Neuronal stem cell (in vitro differentiated cells): ENCODE data around the gene PLD4.

ENCODE experiments used
- DNase-seq: peaks from one replicate; pipeline ENCODE4 v3.0.0-alpha.2; 2013; ENCODE audit warnings: low spot score
- H2AFZ ChIP-seq: one replicate; pipeline ENCODE4 v1.6.1; 2013; ENCODE audit warnings: mild to moderate bottlenecking, low read length, inconsistent platforms
- H2AK5ac ChIP-seq: 2 replicates; pipeline ENCODE4 v1.6.1; 2013; ENCODE audit warnings: low read depth, mild to moderate bottlenecking, inconsistent platforms, low read length, moderate library complexity, mixed read lengths
- H2BK120ac ChIP-seq: 2 replicates; pipeline ENCODE4 v1.6.1; 2013; ENCODE audit warnings: low read depth, mild to moderate bottlenecking, inconsistent platforms, low read length, moderate library complexity, mixed read lengths
- H2BK12ac ChIP-seq: one replicate; pipeline ENCODE4 v1.6.1; 2013; ENCODE audit warnings: low read length, inconsistent platforms
- H2BK15ac ChIP-seq: 2 replicates; pipeline ENCODE4 v1.6.1; 2013; ENCODE audit warnings: mild to moderate bottlenecking, low read length, inconsistent platforms, mixed read lengths
- H2BK5ac ChIP-seq: one replicate; pipeline ENCODE4 v1.6.1; 2013; ENCODE audit warnings: inconsistent platforms, mild to moderate bottlenecking, low read length, moderate library complexity
- H3K14ac ChIP-seq: one replicate; pipeline ENCODE4 v1.6.1; 2013; ENCODE audit warnings: low read length, inconsistent platforms
- H3K18ac ChIP-seq: 2 replicates; pipeline ENCODE4 v1.6.1; 2013; ENCODE audit warnings: low read length, inconsistent platforms
- H3K23ac ChIP-seq: 2 replicates; pipeline ENCODE4 v1.6.1; 2013; ENCODE audit warnings: low read depth, mild to moderate bottlenecking, mixed read lengths, low read length, inconsistent platforms; ENCODE audit not compliant: poor library complexity
- H3K27ac ChIP-seq: replicated peaks from 3 replicates; pipeline ENCODE4 v1.5.1; 2013; ENCODE audit warnings: low read length, inconsistent platforms
- H3K27me3 ChIP-seq, 3 experiments: 2 replicates each; pipeline ENCODE4 v1.6.1; 2013; ENCODE audit warnings: low read length in 3 of 3, mild to moderate bottlenecking in 2 of 3, inconsistent platforms in 1 of 3, low read depth in 1 of 3, mixed read lengths in 1 of 3, moderate library complexity in 1 of 3; ENCODE audit not compliant: control insufficient read depth in 3 of 3, insufficient read depth in 3 of 3
- H3K36me3 ChIP-seq, 2 donors: replicated peaks in 1 of 2; 2 replicates each; pipeline ENCODE4 v1.6.1; 2013; ENCODE audit warnings: low read length in 2 of 2; ENCODE audit not compliant: control insufficient read depth in 2 of 2, insufficient read depth in 2 of 2
- H3K4ac ChIP-seq: 2 replicates; pipeline ENCODE4 v1.6.1; 2013; ENCODE audit warnings: inconsistent platforms, mild to moderate bottlenecking, low read length, moderate library complexity
- H3K4me1 ChIP-seq, 2 donors: 1 replicate in 1 of 2; 2 replicates in 1 of 2; pipeline ENCODE4 v1.6.1; 2013; ENCODE audit warnings: low read length in 2 of 2, low read depth in 1 of 2; ENCODE audit not compliant: control insufficient read depth in 2 of 2, insufficient read depth in 1 of 2
- H3K4me2 ChIP-seq: one replicate; pipeline ENCODE4 v1.6.1; 2013; ENCODE audit warnings: mild to moderate bottlenecking, low read length, inconsistent platforms; ENCODE audit not compliant: insufficient read depth, poor library complexity, severe bottlenecking
- H3K4me3 ChIP-seq, 2 donors: 2 replicates each; pipeline ENCODE4 v1.5.1; 2013; ENCODE audit warnings: low read length in 2 of 2, mild to moderate bottlenecking in 2 of 2, inconsistent platforms in 1 of 2, moderate library complexity in 1 of 2
- H3K79me1 ChIP-seq: one replicate; pipeline ENCODE4 v1.6.1; 2013; ENCODE audit warnings: low read depth, mild to moderate bottlenecking, inconsistent platforms, low read length, moderate library complexity
- H3K9ac ChIP-seq: one replicate; pipeline ENCODE4 v1.6.1; 2013; ENCODE audit warnings: mild to moderate bottlenecking, low read depth, low read length, inconsistent platforms; ENCODE audit not compliant: poor library complexity
- H3K9me3 ChIP-seq, 2 donors: replicated peaks in 1 of 2; 2 replicates each; pipeline versions ENCODE3 to v1.6.1; 2013; ENCODE audit warnings: low read length in 2 of 2, mild to moderate bottlenecking in 2 of 2, inconsistent platforms in 1 of 2, low read depth in 1 of 2, mixed read lengths in 1 of 2, moderate library complexity in 1 of 2; ENCODE audit not compliant: control insufficient read depth in 2 of 2, insufficient read depth in 1 of 2
- H4K8ac ChIP-seq: one replicate; pipeline ENCODE4 v1.6.1; 2013; ENCODE audit warnings: low read depth, mild to moderate bottlenecking, inconsistent platforms, low read length, moderate library complexity
- H4K91ac ChIP-seq: one replicate; pipeline ENCODE4 v1.6.1; 2013; ENCODE audit warnings: low read length, low read depth, mild to moderate bottlenecking, inconsistent platforms; ENCODE audit not compliant: poor library complexity
- WGBS, 2 donors: extraction: QIAGEN DNeasy Blood & Tissue Kit; methylation state at CpG; one replicate each; pipeline ENCODE4 v1.1.7; 2013; ENCODE audit warnings: missing lambda C conversion rate in 2 of 2, mixed read lengths in 1 of 2; ENCODE audit not compliant: insufficient read length in 2 of 2, insufficient replicate concordance in 1 of 2; ENCODE audit errors: extremely low coverage in 2 of 2; 5-methylcytosine and 5-hydroxymethylcytosine counted together

PLD4 gene

DNA sequence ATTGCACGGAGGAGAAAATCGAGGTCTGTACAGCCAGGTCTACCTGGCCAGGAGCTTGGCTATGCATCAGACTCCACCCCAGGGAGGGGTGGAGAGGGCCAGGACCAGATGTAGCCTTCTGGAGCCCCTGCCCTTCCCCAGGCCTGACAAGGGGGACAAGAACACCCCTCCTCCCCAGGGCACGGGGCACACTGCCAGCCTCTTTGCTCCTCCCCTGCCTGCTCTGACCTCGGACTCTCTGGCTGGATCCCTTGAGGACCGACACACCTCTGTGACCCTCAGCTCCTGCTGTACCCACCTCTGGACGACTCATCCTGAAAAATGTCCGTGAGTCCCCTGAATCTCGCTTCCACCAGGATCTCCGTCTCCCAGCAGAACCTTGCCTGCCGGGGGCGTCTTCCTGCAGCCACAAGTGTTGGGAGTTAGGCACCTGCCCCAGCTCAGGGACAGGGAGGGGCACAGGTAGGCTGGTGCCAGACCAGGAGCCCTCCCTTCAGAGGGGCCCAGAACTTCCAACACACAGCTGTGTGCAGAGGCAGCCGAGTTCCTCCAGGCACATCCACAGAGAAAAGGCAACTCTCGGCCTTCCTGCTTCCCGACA, 31.7 kb downstream of the PLD4 start:
- no peak overlapping the region for H4K8ac ChIP-seq
- H3K23ac ChIP-seq, result no peak overlapping the region
- no peak overlapping the region for H2AK5ac ChIP-seq
- H3K14ac ChIP-seq, result no peak overlapping the region
- H2BK5ac ChIP-seq, result no peak overlapping the region
- H4K91ac ChIP-seq, result no peak overlapping the region
- H3K36me3 ChIP-seq, result no peaks in the 10 kb centered on the region
- DNase-seq, result no peak
- H3K4ac ChIP-seq, result no peak overlapping the region
- H3K4me2 ChIP-seq, result no peak overlapping the region
- H2BK15ac ChIP-seq, result no peak overlapping the region
- H2BK120ac ChIP-seq, result no peak overlapping the region
- peaks cover 0 to 2% of the 10 kb centered on the region in 2 donors for H3K9me3 ChIP-seq
- H3K4me1 ChIP-seq, result no peaks in the 10 kb centered on the region
- peak overlapping the region in 1 of 2 donors; percentile 11 for H3K4me3 ChIP-seq
- H3K27me3 ChIP-seq, result peaks cover 0 to 46% (median 2%) of the 10 kb centered on the region in 3 experiments
- no peak overlapping the region for H3K27ac ChIP-seq
- no peak overlapping the region for H2BK12ac ChIP-seq
- H3K9ac ChIP-seq, result no peak overlapping the region
- no peak overlapping the region for H2AFZ ChIP-seq
- no CpG with 5 or more reads among the region's 14 CpGs for WGBS, 2 donors
- no peak overlapping the region for H3K18ac ChIP-seq
- H3K79me1 ChIP-seq, result no peaks in the 10 kb centered on the region

DNA sequence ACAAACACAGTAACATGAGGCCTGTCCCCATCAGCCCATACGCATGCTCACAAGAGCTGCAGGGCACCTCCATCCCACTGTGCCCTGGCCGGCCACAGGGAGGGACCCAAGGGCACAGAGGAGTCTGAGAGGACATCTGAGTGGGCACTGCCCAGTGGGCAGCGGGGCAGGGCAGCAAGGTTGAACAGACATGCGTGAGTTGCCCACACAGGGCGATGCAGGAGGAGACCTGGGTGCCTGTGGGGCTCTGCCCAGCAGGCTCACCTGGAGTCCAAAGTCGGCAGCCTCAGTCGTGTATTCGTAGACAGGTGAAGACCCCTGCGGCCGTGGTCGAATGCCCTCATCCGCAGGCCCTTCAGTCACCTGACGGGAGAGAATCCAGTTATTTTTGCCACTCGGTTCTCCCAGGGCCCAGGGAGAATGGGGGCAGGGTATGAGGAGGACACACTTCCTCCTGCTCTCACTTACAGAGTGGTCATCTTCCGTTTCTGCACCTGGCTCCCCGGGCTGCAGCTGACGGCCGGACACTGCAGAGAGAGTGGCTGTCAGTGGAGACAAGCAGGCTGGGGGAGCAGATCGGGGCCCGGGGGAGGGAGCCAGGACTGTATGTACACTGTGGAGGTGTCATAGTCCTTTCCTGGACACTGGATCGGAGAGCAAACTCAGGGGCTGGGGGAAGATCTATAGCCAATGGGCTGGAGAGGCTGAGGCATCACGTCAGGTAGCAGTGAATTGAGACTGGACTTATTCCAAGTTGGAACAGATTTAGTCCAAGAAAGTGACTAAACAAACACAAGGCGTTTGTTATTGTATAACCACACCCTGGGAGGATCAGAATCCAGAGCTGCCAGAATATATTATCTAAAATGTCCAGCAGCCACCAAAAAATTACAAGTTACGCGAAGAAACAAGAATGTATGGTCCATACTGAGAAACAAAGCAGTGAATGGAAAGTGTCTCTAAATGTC, 32.8 kb downstream of the PLD4 start:
- no peak for DNase-seq
- Histone ChIP-seq H3K4me2 (no peak overlapping the region), H2BK12ac (peak overlapping the region; percentile 84), H3K27me3 (peaks cover 0 to 51% (median 2%) of the 10 kb centered on the region in 3 experiments), H3K14ac (peak overlapping the region; percentile 82), H4K91ac (no peak overlapping the region), H3K9me3 (peaks cover 0 to 2% of the 10 kb centered on the region in 2 donors), H3K27ac (no peak overlapping the region), H3K4ac (peak overlapping the region; percentile 55), H3K18ac (peak overlapping the region; percentile 64), H2BK5ac (peak overlapping the region; percentile 24), H2AFZ (no peak overlapping the region), H2BK15ac (peak overlapping the region; percentile 58), H3K36me3 (no peaks in the 10 kb centered on the region), H3K23ac (peak overlapping the region; percentile 73), H3K4me3 (peak overlapping the region in 1 of 2 donors; percentile 53), H2BK120ac (no peak overlapping the region), H2AK5ac (peak overlapping the region; percentile 37), H4K8ac (no peak overlapping the region), H3K9ac (peak overlapping the region; percentile 44), H3K79me1 (no peaks in the 10 kb centered on the region), H3K4me1 (no peaks in the 10 kb centered on the region)
- WGBS, 2 donors, result no CpG with 5 or more reads among the region's 25 CpGs

DNA sequence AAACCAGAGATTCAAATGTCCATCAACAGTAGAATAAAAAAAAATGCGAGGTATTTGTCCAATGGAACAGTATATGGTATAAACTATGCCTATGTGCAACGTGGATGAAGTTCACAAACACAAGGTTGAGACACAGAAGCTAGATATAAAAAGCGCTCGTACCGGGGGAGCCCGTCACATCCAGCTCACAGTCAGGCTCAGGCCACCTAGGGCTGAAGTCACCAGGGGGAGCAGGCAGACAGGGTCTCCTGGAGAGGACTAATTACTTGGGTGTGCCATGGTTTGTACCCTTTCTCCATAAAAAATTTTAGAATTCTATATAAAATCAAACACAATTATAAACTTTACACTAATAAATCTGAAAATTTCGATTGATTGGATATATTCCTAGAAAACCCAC, 39.9 kb downstream of the PLD4 start:
- no peak for DNase-seq
- no peak overlapping the region for H4K91ac ChIP-seq
- no peak overlapping the region for H3K4me3 ChIP-seq
- peaks cover 0 to 56% (median 9%) of the 10 kb centered on the region in 3 experiments for H3K27me3 ChIP-seq
- no peak overlapping the region for H2BK15ac ChIP-seq
- H3K9ac ChIP-seq, result no peak overlapping the region
- no peak overlapping the region for H3K23ac ChIP-seq
- WGBS, 2 donors, result no CpG with 5 or more reads among the region's 7 CpGs
- H3K36me3 ChIP-seq, result no peaks in the 10 kb centered on the region
- H4K8ac ChIP-seq, result no peak overlapping the region
- no peak overlapping the region for H3K14ac ChIP-seq
- no peaks in the 10 kb centered on the region for H3K79me1 ChIP-seq
- no peak overlapping the region for H2BK12ac ChIP-seq
- H3K27ac ChIP-seq, result no peak overlapping the region
- H2BK120ac ChIP-seq, result no peak overlapping the region
- H3K9me3 ChIP-seq, result peaks cover 0 to 2% of the 10 kb centered on the region in 2 donors
- H3K4ac ChIP-seq, result no peak overlapping the region
- no peak overlapping the region for H3K18ac ChIP-seq
- H3K4me2 ChIP-seq, result no peak overlapping the region
- H2AK5ac ChIP-seq, result no peak overlapping the region
- H3K4me1 ChIP-seq, result peaks cover 12 to 22% of the 10 kb centered on the region in 2 donors
- H2AFZ ChIP-seq, result no peak overlapping the region
- H2BK5ac ChIP-seq, result no peak overlapping the region
